Activated naive CD8-positive, alpha-beta T cell treated with anti-CD3 and anti-CD28 coated beads for 36 hours (primary cell): Measurements from ENCODE around the gene CNN3. TPM values are rescaled to one million over a fixed set of nuclear protein-coding genes. Genes with fewer than 3 reads are reported as not detected.

Experiments used
- DNase-seq: peaks from one replicate; pipeline ENCODE4 v3.0.0; 2021
- H3K27ac Mint-ChIP-seq: one replicate; pipeline ENCODE4 v1.8.0; 2022; ENCODE audit warnings: mild to moderate bottlenecking, moderate library complexity, mixed read lengths
- H3K27me3 Mint-ChIP-seq: one replicate; pipeline ENCODE4 v1.8.0; 2022; ENCODE audit warnings: mild to moderate bottlenecking, mixed read lengths
- H3K36me3 Mint-ChIP-seq: one replicate; pipeline ENCODE4 v1.8.0; 2021; ENCODE audit warnings: mild to moderate bottlenecking, mixed read lengths
- H3K4me1 Mint-ChIP-seq: one replicate; pipeline ENCODE4 v1.8.0; 2021; ENCODE audit warnings: mixed read lengths
- H3K4me3 Mint-ChIP-seq: one replicate; pipeline ENCODE4 v1.8.0; 2022; ENCODE audit warnings: mild to moderate bottlenecking, moderate library complexity, mixed read lengths
- H3K9me3 Mint-ChIP-seq: one replicate; pipeline ENCODE4 v1.8.0; 2022; ENCODE audit warnings: mixed read lengths
- total RNA-seq, 2 experiments: library from RNA; stranded (reverse); gene quantifications; one replicate each; pipeline ENCODE4 v1.2.3, GENCODE V29; 2021

CNN3 gene
- total RNA-seq, 2 experiments from 2014 or later: 12.9 to 15.2 TPM

DNA sequence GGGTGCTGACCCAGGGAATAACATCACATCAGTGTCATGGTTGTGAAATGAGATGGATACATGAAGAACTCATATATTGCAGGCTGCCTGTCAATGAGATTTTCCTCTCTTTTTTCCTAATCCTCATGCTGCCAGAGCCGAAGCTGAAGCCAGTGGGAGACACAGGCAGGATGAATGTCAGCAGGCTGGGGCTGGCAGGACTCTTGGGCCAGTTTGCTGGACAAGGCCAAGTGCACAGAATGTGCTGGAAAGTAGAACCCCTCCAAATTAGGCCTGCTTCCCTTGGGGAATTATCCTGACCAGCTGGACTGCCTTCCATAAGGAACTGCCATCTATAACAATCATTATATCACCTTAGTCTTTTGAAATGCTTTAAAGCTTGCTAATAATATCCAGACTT, 75.3 kb downstream of the CNN3 start:
- H3K27me3 Mint-ChIP-seq: no peaks in the 10 kb centered on the region
- no peaks in the 10 kb centered on the region for H3K9me3 Mint-ChIP-seq
- H3K27ac Mint-ChIP-seq: no peak overlapping the region
- no peak for DNase-seq
- H3K4me1 Mint-ChIP-seq: no peaks in the 10 kb centered on the region
- H3K36me3 Mint-ChIP-seq: no peaks in the 10 kb centered on the region
- no peak overlapping the region for H3K4me3 Mint-ChIP-seq

Other genes with a start within 250 kb of the CNN3 start
- gene SLC44A3, start 106.8 kb downstream of the CNN3 start, total RNA-seq: not detected
- 1 to 10 TPM; 4.1 to 4.8 TPM for gene ALG14, start 145.8 kb upstream of the CNN3 start, total RNA-seq
- under 1 TPM; 0.45 to 0.60 TPM for gene TLCD4, start 190.2 kb upstream of the CNN3 start, total RNA-seq